Prostate gland (tissue), 2 donors: Measurements from ENCODE around the gene IL25. TPM values are rescaled to one million over a fixed set of nuclear protein-coding genes. Genes with fewer than 3 reads are reported as not detected.

Source experiments
- DNase-seq: peaks from one replicate; pipeline ENCODE4 v3.0.0-alpha.2; 2019; ENCODE audit warnings: low spot score
- H3K27ac ChIP-seq, 2 donors: fragments of 200-600 bp; sonication (generic); 2 replicates each; pipeline ENCODE4 v1.5.1; 2017 to 2019
- H3K27me3 ChIP-seq: fragments of 200-600 bp; sonication (generic); replicated peaks from 2 replicates; pipeline ENCODE4 v1.5.1; 2019; ENCODE audit not compliant: insufficient read depth
- H3K36me3 ChIP-seq, 2 donors: fragments of 200-600 bp; sonication (generic); 1 replicate in 1 of 2; 2 replicates in 1 of 2; pipeline versions ENCODE4 v1.5.1 to v1.8.1; 2017 to 2019
- H3K4me1 ChIP-seq: fragments of 200-600 bp; sonication (generic); replicated peaks from 2 replicates; pipeline ENCODE4 v1.5.1; 2019
- H3K4me3 ChIP-seq, 2 donors: fragments of 200-600 bp; sonication (generic); 2 replicates each; pipeline ENCODE4 v1.5.1; 2017 to 2019
- H3K9me3 ChIP-seq: fragments of 200-600 bp; sonication (generic); 2 replicates; pipeline ENCODE4 v1.5.1; 2017
- CTCF ChIP-seq, 4 experiments: fragments of 200-600 bp in 2 of 4; fragments of 450-650 bp in 2 of 4; sonication (generic) in 2 of 4; IDR thresholded peaks; 1 replicate in 3 of 4; 2 replicates in 1 of 4; pipeline ENCODE4 v1.5.1; 2016 to 2019; ENCODE audit warnings: antibody characterized with exemption in 4 of 4, mild to moderate bottlenecking in 2 of 4, moderate library complexity in 2 of 4
- POLR2A ChIP-seq: fragments of 450-650 bp; IDR thresholded peaks from one replicate; pipeline ENCODE4 v1.6.1; 2016; ENCODE audit warnings: antibody characterized with exemption, mild to moderate bottlenecking
- POLR2AphosphoS5 ChIP-seq: sonication (generic); formaldehyde crosslinking; IDR thresholded peaks from one replicate; pipeline ENCODE4 v1.6.1; 2017; ENCODE audit warnings: antibody characterized with exemption
- WGBS: methylation state at CpG from one replicate; pipeline ENCODE4 v1.1.5; 2018; 5-methylcytosine and 5-hydroxymethylcytosine counted together
- intact Hi-C: fragments of 100-400 bp; cut with DNase I; formaldehyde crosslinking; loops from one replicate; pipeline ENCODE4 v1.14.2; 2022
- total RNA-seq, 2 donors: library from RNA; depleted of rRNA; stranded (reverse); fragments of >200 nt; gene quantifications; one replicate each; pipeline ENCODE4 v1.1.0, GENCODE V29; 2016

The IL25 gene
- total RNA-seq, 2 donors from 2014 or later, result not detected

GRCh38 chr14:23380976-23381375 lies 8.4 kb downstream of the IL25 start:
- no peak overlapping the region for H3K27ac ChIP-seq
- intact Hi-C loops, result loop anchor here (1.0 to 5.0 kb wide), 2 partner anchors 53 to 119 kb away; no protein-coding TSS in a partner anchor
- H3K36me3 ChIP-seq, result no peaks in the 10 kb centered on the region
- H3K4me3 ChIP-seq, result no peak overlapping the region
- 80% methylated on average over 4 of the region's 4 CpGs for WGBS
- H3K27me3 ChIP-seq, result no peaks in the 10 kb centered on the region
- TF ChIP-seq POLR2AphosphoS5, result no peak
- TF ChIP-seq POLR2A, result no peak
- no peak for TF ChIP-seq CTCF (IDR thresholded peaks at IDR 0.05)
- H3K4me1 ChIP-seq, result no peaks in the 10 kb centered on the region
- H3K9me3 ChIP-seq, result no peaks in the 10 kb centered on the region
- DNase-seq, result no peak

DNA sequence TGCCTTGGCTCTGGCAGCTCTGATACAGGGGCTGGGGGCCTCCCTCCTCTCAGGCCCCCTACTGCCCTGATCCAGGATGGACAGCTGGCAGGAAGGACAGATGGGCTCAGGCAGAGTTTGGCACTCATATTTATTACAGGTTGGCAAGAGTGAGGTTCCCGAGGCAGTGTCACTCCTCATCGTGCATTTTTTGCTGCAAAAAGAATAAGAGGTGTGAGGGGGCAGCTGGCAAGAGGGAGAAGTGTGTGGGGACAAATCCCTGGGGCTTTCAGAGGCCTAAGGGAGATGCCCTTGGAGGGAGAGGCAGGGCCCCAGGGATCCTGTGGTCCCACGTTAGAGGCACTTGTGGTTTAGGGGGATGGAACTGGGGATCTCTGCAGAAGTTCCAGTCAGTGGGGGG lies 9.3 kb downstream of the IL25 start:
- Histone ChIP-seq H3K4me1 (no peaks in the 10 kb centered on the region), H3K36me3 (no peaks in the 10 kb centered on the region), H3K27me3 (no peaks in the 10 kb centered on the region), H3K4me3 (no peak overlapping the region), H3K9me3 (no peaks in the 10 kb centered on the region), H3K27ac (no peak overlapping the region)
- 63% methylated on average over 3 of the region's 3 CpGs for WGBS
- intact Hi-C loops, result loop anchor here (5.0 kb wide), 1 partner anchor 120 kb away; no protein-coding TSS in a partner anchor
- TF ChIP-seq CTCF (IDR thresholded peaks at IDR 0.05) (no peak), POLR2AphosphoS5 (no peak), POLR2A (no peak)
- no peak for DNase-seq

GRCh38 chr14:23382276-23382675 lies 9.7 kb downstream of the IL25 start:
- Histone ChIP-seq H3K27me3 (no peaks in the 10 kb centered on the region), H3K4me1 (no peaks in the 10 kb centered on the region), H3K36me3 (no peaks in the 10 kb centered on the region), H3K4me3 (no peak overlapping the region), H3K9me3 (no peaks in the 10 kb centered on the region), H3K27ac (no peak overlapping the region)
- TF ChIP-seq CTCF (IDR thresholded peaks at IDR 0.05), result no peak
- TF ChIP-seq POLR2AphosphoS5, result no peak
- no peak for TF ChIP-seq POLR2A
- intact Hi-C loops, result loop anchor here (5.0 kb wide), 1 partner anchor 120 kb away; no protein-coding TSS in a partner anchor
- DNase-seq, result no peak
- WGBS, result 100% methylated on average over 6 of the region's 6 CpGs

DNA sequence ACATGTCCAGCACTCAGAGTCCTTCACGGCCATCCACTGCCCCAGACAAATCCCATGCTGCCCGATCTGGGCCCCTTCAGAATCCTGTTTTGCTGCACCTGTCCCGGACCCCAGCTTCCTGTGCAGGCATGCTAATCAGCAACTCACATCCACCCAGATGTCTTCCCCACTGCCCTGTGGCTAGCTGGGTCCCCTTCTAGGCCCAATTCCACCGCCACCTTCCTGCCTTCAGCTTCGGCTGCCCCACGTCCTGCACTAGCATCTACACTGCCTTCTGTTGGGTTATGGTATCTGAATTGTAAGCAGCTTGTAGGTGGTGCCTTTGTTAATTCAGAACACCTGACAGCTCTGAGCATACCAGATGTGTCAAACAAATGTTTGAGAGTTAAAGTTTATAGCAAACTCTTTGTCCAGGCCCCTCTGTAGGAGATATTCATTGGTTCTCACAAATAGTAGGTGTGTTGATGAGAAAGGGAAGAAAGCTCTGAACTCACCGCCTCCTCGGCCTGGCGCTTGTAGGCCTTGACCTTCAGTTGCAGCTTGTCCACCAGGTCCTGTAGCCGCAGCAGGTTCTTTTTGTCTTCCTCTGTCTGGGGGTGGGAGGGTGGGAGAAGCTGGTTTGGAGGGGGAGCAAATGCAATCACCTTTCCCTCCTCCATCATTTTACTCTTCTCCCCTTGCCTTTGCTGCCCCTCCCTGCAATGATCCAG lies 10.3 kb downstream of the IL25 start:
- intact Hi-C loops, result loop anchor here (5.0 kb wide), 1 partner anchor 121 kb away; no protein-coding TSS in a partner anchor
- no peaks in the 10 kb centered on the region for H3K9me3 ChIP-seq
- no peaks in the 10 kb centered on the region for H3K36me3 ChIP-seq
- TF ChIP-seq POLR2AphosphoS5 (no peak), CTCF (IDR thresholded peaks at IDR 0.05) (no peak), POLR2A (no peak)
- no peaks in the 10 kb centered on the region for H3K4me1 ChIP-seq
- no peaks in the 10 kb centered on the region for H3K27me3 ChIP-seq
- DNase-seq, result no peak
- no peak overlapping the region for H3K27ac ChIP-seq
- no peak overlapping the region for H3K4me3 ChIP-seq
- WGBS, result 82% methylated on average over 10 of the region's 10 CpGs
